NB4 (cell line): ENCODE measurements around the gene PHYKPL.

Experiments used
- POLR2A ChIP-seq: IDR thresholded peaks from 2 replicates; pipeline ENCODE4 v1.6.1; 2011; ENCODE audit warnings: mild to moderate bottlenecking; ENCODE audit not compliant: insufficient read length; ENCODE audit errors: extremely low read depth
- TF ChIP-seq, protein P1 (sequence below): IDR thresholded peaks from one replicate; pipeline ENCODE4 v1.5.1; 2012; ENCODE audit warnings: low read depth, low read length

DNA sequence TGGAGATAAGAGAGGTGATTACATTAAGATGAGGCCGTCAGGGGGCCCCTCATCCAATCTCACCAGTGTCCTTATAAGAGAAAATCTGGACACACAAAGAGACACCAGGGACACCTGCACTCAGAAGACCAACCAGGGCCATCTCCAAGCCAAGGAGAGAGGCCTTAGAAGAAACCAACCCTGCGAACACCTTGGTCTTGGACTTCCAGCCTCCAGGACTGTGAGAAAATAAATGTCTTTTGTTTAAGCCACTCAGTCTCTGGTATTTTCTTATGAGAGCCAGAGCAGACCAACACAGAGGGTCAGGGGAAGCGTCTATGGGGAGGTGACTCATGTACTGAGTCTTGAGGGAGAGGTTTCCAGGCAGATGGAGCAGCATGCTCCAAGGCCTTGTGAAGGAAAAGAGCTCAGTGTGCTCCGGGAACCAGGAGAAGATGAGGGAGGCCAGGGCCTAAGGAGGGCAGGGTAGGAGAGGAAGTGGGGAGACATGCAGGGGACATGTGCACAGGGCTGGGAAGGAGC is 5.4 kb downstream of the PHYKPL start:
- TF ChIP-seq, protein P1, sequence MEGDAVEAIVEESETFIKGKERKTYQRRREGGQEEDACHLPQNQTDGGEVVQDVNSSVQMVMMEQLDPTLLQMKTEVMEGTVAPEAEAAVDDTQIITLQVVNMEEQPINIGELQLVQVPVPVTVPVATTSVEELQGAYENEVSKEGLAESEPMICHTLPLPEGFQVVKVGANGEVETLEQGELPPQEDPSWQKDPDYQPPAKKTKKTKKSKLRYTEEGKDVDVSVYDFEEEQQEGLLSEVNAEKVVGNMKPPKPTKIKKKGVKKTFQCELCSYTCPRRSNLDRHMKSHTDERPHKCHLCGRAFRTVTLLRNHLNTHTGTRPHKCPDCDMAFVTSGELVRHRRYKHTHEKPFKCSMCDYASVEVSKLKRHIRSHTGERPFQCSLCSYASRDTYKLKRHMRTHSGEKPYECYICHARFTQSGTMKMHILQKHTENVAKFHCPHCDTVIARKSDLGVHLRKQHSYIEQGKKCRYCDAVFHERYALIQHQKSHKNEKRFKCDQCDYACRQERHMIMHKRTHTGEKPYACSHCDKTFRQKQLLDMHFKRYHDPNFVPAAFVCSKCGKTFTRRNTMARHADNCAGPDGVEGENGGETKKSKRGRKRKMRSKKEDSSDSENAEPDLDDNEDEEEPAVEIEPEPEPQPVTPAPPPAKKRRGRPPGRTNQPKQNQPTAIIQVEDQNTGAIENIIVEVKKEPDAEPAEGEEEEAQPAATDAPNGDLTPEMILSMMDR = no peak
- TF ChIP-seq POLR2A = no peak
